Activated naive CD4-positive, alpha-beta T cell treated with anti-CD3 and anti-CD28 coated beads, Interleukin-2, amount 50 U/mL, for 24 hours (primary cell): ENCODE results near the gene NFIC.
"Not testable (repeated sequence)": the region's sequence is repeated elsewhere in the genome, so short reads cannot be mapped to it uniquely, and the experiment has no call there.

Experiments
- H3K27ac Mint-ChIP-seq: one replicate; pipeline ENCODE4 v1.8.0; 2021; ENCODE audit warnings: mild to moderate bottlenecking, mixed read lengths
- H3K27me3 Mint-ChIP-seq: one replicate; pipeline ENCODE4 v1.8.0; 2021; ENCODE audit warnings: mixed read lengths
- H3K36me3 Mint-ChIP-seq: one replicate; pipeline ENCODE4 v1.8.0; 2021; ENCODE audit warnings: mixed read lengths
- H3K4me1 Mint-ChIP-seq: one replicate; pipeline ENCODE4 v1.8.0; 2021; ENCODE audit warnings: mixed read lengths
- H3K4me3 Mint-ChIP-seq: one replicate; pipeline ENCODE4 v1.8.0; 2021; ENCODE audit warnings: mild to moderate bottlenecking, mixed read lengths
- H3K9me3 Mint-ChIP-seq: one replicate; pipeline ENCODE4 v1.8.0; 2021; ENCODE audit warnings: mixed read lengths

The NFIC gene

DNA sequence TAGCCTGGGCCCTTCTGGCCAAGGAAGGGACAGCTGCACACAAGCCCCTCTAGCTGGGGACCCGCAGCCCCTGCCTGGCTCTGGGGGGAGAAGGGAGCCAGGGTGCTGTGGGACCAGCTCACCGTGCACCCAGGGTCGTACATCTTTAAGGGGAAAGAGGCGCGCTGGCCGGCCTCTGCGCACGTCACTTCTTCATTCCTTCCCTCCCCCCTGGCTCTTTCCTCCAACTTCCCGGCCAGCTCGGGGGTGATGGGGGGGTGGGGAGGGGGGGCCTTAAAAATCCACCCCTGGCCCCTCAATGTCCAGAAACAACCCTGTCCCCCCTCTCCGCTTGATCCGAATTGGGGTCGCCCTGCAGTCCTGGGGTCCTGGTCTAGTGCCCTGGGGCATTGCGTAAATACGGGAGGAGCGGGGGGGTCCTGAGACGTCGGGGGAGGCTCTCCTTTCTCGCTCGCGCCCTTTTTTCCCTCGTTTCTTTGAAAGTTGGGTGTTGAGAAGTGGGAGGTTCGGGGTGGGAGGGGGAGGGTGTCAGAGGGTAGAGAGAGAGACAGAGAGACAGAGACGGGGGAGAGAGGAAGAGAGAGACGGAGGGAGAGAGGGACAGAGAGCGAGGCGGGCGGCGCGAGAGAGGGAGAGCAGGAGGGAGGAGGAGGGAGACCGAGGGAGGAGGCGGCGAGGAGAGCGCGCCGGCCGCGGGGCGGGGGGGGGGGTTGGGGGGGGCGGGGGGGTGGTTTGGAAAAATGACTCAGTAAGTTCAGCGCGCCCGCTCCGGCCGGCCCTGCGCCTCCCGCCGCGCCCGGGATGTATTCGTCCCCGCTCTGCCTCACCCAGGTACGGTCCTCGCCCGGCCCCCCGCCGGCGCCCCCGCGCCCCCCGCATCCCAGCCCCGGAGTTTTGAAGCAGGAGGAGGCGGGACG, at the start of gene NFIC:
NFIC (plus strand) TSS at position 748 of the 917 bp plus-strand sequence; CDS start at position 802, 54 bp downstream.
- Mint-ChIP-seq H3K27me3 (no peaks in the 10 kb centered on the region), H3K36me3 (no peaks in the 10 kb centered on the region), H3K27ac (peak within 1 kb of the TSS; percentile 71), H3K4me3 (peak within 1 kb of the TSS; percentile 77), H3K9me3 (no peaks in the 10 kb centered on the region), H3K4me1 (peaks cover 51% of the 10 kb centered on the region)

DNA sequence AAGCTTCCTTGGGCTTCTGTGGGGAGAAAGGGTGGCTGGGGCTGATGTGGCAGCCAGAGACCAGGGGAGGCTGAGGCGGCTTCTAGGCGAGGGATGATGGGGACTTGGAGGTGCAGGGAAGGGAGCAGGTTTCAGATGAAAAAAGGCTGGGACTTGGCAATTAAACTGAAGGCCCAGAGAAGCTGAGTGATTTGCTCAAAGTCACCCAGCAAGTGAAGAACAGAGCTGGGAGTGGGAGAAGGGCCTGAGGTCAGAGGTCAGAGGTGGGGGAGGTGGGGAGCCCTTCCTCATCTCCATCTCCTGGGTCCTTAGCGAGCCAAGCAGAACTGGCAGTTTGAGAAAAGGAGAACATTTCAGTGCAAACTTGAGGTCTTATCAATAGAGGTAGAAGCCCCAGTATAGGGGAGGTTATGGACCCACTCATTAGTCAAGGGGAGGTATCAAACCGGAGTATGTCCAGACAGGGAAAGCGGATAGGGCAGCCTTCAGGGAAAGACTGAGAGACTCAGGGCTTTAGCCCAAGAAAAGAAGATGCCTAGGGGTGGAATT, 49.6 kb upstream of the NFIC start:
- H3K36me3 Mint-ChIP-seq = no peaks in the 10 kb centered on the region
- H3K4me3 Mint-ChIP-seq = no peak overlapping the region
- H3K9me3 Mint-ChIP-seq = no peaks in the 10 kb centered on the region
- H3K27me3 Mint-ChIP-seq = peaks cover 8% of the 10 kb centered on the region
- H3K4me1 Mint-ChIP-seq = no peaks in the 10 kb centered on the region
- H3K27ac Mint-ChIP-seq = no peak overlapping the region

DNA sequence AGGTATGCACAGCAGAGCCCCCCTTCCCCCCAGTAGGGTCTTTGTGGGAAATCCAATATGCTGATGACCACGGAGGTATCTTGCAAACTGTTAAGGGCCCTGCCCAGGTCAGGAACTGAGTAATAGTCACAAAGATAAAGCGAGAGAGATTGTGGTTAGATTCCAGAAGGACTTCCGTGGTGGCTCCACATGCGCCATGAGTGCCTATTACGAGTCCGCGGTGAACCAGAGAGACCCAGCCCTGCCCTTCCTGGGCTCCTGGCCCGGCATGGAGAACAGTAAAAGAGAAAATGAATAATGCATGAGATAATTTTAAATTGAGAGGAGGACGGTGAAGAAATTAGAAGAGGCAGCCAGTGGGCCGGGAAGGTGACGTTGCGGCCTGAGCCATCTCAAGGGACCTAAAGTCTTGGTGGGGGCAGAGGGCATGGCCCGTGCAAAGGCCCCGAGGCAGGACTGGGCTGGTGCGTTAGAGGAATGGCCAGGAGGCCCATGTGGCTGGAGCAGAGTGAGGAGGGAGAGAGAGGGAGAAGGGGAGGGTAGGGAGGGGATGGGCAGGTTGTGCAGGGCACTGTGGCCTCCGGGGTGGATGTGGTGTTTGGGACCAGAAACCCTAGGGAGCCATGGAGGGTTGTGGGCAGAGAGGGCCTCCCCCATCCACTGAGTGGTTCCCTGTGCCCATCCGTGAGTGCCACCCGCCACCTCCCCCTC, 46.6 kb upstream of the NFIC start:
- no peaks in the 10 kb centered on the region for H3K9me3 Mint-ChIP-seq
- no peaks in the 10 kb centered on the region for H3K36me3 Mint-ChIP-seq
- no peaks in the 10 kb centered on the region for H3K4me1 Mint-ChIP-seq
- no peak overlapping the region for H3K4me3 Mint-ChIP-seq
- H3K27ac Mint-ChIP-seq = no peak overlapping the region
- peaks cover 7% of the 10 kb centered on the region for H3K27me3 Mint-ChIP-seq

DNA sequence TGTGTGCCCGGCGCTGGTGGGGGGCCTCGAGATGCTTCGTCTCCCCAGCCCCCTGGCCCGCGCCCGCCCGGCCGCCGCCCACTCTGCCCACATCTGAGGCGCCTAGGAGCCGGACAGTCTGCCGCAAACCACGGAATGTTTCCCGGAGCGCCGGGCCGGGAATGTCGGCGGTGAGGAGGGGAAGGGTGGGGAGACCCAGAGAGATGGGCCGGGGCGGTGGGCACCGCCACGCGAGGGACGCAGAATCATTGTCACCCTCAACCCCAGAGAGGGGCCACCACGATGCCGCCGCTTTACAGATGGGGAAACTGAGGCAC, 46.1 kb upstream of the NFIC start:
- Mint-ChIP-seq H3K27me3 (peaks cover 7% of the 10 kb centered on the region), H3K27ac (no peak overlapping the region), H3K9me3 (no peaks in the 10 kb centered on the region), H3K4me1 (no peaks in the 10 kb centered on the region), H3K36me3 (no peaks in the 10 kb centered on the region), H3K4me3 (no peak overlapping the region)

DNA sequence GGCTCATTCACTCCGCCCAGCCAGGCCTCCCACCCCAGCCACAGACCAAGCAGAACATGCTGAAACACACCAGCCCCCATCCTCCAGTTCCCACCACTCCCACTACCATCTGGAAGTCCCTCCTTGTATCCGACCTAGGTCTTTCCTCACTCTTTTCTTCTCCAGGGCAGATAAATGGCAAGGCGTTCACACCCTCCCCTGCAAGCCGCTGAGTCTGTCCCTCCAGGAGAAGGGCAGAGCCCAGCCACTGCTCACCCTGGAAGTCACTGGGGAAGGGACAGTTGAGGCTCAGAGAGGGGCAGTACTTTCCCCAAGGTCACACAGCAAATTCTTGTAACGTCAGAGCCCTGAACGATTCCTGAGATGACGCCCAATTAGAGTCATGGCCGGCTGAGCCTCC, 45.5 kb upstream of the NFIC start:
- no peak overlapping the region for H3K4me3 Mint-ChIP-seq
- H3K27me3 Mint-ChIP-seq = peaks cover 7% of the 10 kb centered on the region
- H3K9me3 Mint-ChIP-seq = no peaks in the 10 kb centered on the region
- no peaks in the 10 kb centered on the region for H3K36me3 Mint-ChIP-seq
- no peaks in the 10 kb centered on the region for H3K4me1 Mint-ChIP-seq
- no peak overlapping the region for H3K27ac Mint-ChIP-seq

DNA sequence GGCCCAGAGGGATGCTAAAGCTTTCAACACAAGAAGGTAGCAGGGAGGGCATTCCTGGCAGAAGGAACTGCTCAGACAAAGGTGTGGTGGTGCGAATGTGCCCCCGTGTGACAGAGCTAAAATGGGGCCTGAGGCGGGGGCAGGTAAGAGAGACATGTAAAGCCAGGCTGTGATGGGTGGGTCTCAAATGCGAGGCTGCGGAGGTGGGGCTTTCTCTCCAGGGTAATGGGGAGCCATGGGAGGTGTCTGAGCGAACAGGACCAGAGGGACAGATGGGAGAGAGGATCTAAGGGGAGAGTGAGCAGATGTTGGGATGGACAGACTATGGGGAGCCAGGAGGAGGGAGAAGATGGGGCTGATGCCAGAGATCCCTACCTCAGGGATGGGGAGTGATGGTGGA, 44.7 kb upstream of the NFIC start:
- Mint-ChIP-seq H3K4me3 (no peak overlapping the region), H3K9me3 (no peaks in the 10 kb centered on the region), H3K4me1 (no peaks in the 10 kb centered on the region), H3K27ac (no peak overlapping the region), H3K36me3 (no peaks in the 10 kb centered on the region), H3K27me3 (peaks cover 6% of the 10 kb centered on the region)

DNA sequence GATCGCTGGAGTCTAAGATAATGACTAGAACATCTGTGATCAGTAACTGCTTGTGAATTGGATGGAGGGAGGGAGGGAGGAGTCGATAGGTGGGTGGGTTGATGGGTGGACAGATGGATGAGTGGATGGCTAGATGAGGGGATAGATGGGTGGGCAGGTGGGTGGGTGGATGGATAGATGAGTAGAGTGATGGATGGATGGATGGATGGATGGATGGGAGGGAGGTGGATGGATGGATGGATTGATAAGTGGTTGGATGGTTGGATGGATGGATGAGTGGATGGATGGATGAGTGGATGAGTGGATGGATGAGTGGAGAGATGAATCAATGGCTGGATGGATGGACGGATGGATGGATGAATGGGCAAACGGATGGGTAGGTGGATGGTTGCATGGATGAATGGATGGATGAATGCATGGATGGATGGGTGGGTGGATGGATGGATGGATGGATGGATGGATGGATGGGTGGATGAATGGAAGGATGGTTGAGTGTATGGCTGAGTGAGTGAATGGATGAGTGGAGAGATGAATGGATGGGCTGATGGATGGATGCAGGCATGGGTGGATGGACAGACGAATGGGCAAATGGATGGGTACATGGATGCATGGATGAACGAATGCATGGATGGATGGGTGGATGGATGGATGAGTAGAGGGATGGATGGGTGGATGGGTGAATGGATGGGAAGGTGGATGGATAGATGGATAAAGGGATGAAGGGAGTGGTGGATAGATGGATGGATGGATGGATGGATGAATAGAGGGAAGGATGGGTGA, 44.0 kb upstream of the NFIC start:
- no peak overlapping the region for H3K4me3 Mint-ChIP-seq
- no peaks in the 10 kb centered on the region for H3K9me3 Mint-ChIP-seq
- H3K27me3 Mint-ChIP-seq = peaks cover 6% of the 10 kb centered on the region
- H3K4me1 Mint-ChIP-seq = peaks cover 4% of the 10 kb centered on the region
- no peak overlapping the region for H3K27ac Mint-ChIP-seq
- H3K36me3 Mint-ChIP-seq = no peaks in the 10 kb centered on the region

DNA sequence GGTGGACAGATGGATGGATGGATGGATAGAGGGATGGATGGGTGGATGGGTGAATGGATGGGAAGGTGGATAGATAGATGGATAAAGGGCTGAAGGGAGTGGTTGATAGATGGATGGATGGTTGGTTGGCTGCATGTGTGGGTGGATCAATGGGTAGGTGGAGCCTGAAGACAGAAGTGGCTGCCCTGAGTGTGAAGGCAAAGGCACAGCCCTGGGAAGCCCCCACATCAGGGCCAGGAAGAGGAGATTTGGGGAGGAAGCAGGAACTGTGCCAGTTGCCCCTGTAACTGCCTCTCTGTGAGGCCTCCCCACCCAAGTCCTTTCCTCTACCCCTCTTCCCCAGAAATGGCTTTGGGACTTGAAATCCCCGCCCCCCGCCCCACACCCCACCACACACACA, 43.4 kb upstream of the NFIC start:
- Mint-ChIP-seq H3K27me3 (peaks cover 6% of the 10 kb centered on the region), H3K9me3 (no peaks in the 10 kb centered on the region), H3K4me1 (peaks cover 4% of the 10 kb centered on the region), H3K36me3 (no peaks in the 10 kb centered on the region), H3K27ac (peak overlapping the region; percentile 39), H3K4me3 (no peak overlapping the region)

DNA sequence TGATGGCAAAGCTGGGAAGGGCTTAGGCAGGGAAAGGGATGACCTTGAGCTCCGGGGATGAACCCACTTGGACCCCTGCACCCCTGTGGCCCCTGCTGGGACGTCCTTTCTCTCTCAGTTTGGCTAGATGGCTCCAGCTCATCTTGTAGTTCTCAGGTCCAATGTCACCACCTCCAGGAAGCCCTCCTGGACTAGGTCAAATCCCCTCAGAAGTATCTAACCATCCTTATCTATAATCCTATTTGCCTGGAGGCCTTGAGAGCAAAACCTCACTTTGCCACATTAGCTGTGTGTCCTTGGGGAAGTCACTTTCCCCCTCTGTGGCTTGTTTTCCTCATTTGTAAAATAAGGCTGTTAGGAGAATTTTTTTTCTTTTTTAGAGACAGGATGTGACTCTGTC, 42.7 kb upstream of the NFIC start:
- Mint-ChIP-seq H3K27me3 (peaks cover 6% of the 10 kb centered on the region), H3K4me1 (peaks cover 4% of the 10 kb centered on the region), H3K4me3 (no peak overlapping the region), H3K9me3 (no peaks in the 10 kb centered on the region), H3K27ac (no peak overlapping the region), H3K36me3 (no peaks in the 10 kb centered on the region)

DNA sequence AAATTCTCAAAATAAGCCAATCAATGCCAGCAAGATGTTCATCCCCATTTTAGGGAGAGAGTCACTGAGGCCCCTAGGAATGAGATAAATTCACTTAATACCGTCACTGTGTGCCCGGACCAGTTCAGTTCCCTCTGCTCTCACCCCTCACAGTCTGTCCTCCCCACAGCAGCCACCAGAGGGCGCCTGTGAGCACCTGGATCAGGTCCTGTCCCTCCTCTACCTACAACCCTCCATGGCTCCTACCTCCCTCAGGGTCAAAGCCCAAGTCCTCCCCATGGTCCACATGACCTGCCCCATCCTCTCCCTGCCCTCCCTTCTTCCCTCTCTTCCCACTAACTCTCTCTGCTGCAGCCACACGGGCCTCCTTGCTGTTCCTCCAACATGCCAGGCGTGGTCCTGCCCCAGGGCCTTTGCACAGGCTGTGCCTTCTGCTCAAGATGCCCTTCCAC, 42.0 kb upstream of the NFIC start:
- H3K36me3 Mint-ChIP-seq = no peaks in the 10 kb centered on the region

DNA sequence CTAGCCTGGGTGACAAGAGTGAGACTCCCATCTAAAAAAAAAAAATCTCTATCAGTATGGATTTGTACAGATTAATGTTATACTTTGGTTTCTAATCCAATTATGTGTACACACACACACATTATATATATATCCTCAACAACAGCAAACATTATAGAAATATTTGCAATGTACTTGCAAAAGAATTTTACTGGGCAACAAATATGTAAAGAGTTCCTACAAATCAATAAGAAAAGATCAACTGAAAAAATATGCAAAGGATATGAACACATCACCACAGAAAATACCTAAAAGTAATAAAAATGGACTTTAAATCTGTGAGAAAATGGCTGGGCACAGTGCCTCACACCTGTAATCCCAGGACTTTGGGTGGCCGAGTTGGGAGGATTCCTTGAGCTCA, 40.9 kb upstream of the NFIC start:
- Mint-ChIP-seq H3K4me3 (no peak overlapping the region), H3K36me3 (no peaks in the 10 kb centered on the region), H3K9me3 (no peaks in the 10 kb centered on the region), H3K4me1 (peaks cover 4% of the 10 kb centered on the region), H3K27ac (no peak overlapping the region), H3K27me3 (peaks cover 3% of the 10 kb centered on the region)

More for the DNA sequence above, 42.0 kb upstream of the NFIC start:
- Mint-ChIP-seq H3K4me3 (no peak overlapping the region), H3K27me3 (peaks cover 6% of the 10 kb centered on the region), H3K4me1 (peaks cover 4% of the 10 kb centered on the region), H3K9me3 (no peaks in the 10 kb centered on the region), H3K27ac (no peak overlapping the region)

DNA sequence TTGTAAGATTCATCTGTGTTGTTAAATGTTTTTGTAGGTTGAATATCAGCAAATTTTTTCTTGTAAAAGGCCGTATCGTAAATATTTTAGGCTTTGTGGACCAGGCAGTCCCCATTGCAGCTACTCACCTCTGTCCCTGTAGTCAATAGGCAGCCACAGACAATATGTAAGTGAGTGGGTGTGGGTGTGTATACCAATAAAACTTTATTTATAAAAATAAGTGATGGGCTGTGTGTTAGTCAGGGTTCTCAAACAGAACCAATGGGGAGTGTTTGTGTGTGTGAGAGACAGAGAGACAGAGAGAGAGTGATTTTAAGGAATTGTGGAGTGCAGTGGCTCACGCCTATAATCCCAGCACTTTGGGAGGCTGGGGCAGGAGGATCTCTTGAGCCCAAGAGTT, 37.6 kb upstream of the NFIC start:
- Mint-ChIP-seq H3K36me3 (no peaks in the 10 kb centered on the region), H3K27ac (no peak overlapping the region), H3K9me3 (no peaks in the 10 kb centered on the region), H3K4me3 (no peak overlapping the region), H3K27me3 (no peaks in the 10 kb centered on the region), H3K4me1 (peaks cover 4% of the 10 kb centered on the region)

DNA sequence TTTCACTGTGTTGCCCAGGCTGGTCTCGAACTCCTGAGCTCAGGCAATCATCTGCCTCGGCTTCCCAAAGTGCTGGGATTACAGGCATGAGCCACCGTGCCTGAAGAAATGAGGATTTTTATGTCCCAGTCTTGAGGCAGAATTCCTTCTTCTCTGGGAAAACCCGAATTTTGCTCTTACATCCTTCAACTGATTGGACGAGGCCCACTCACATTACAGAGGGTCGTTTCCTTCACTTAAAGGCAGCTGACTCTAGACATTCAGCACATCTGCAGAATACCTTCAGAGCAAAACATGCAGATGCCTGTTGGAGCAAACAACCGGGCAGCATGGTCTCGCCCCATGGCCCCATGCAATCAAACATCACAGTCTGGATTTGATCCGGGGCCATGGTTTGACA, 36.3 kb upstream of the NFIC start:
- Mint-ChIP-seq H3K27me3 (no peaks in the 10 kb centered on the region), H3K27ac (no peak overlapping the region), H3K9me3 (no peaks in the 10 kb centered on the region), H3K4me3 (no peak overlapping the region), H3K36me3 (no peaks in the 10 kb centered on the region), H3K4me1 (peaks cover 4% of the 10 kb centered on the region)

DNA sequence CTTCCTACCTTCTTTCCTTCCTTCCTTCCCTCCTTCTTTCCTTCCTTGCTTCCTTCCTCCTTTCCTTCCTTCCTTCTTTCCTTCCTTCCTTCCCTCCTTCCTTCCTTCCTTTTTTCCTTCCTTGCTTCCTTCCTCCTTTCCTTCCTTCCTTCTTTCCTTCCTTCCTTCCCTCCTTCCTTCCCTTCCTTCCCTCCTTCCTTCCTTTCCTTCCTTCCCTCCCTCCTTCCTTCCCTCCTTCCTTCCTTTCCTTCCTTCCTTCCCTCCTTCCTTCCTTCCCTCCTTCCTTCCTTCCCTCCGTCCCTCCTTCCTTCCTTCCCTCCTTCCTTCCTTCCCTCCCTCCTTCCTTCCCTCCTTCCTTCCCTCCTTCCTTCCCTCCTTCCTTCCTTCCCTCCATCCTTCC, 34.2 kb upstream of the NFIC start:
- H3K9me3 Mint-ChIP-seq, H3K27me3 Mint-ChIP-seq, H3K36me3 Mint-ChIP-seq, H3K27ac Mint-ChIP-seq, H3K4me3 Mint-ChIP-seq, H3K4me1 Mint-ChIP-seq: not testable (repeated sequence)

DNA sequence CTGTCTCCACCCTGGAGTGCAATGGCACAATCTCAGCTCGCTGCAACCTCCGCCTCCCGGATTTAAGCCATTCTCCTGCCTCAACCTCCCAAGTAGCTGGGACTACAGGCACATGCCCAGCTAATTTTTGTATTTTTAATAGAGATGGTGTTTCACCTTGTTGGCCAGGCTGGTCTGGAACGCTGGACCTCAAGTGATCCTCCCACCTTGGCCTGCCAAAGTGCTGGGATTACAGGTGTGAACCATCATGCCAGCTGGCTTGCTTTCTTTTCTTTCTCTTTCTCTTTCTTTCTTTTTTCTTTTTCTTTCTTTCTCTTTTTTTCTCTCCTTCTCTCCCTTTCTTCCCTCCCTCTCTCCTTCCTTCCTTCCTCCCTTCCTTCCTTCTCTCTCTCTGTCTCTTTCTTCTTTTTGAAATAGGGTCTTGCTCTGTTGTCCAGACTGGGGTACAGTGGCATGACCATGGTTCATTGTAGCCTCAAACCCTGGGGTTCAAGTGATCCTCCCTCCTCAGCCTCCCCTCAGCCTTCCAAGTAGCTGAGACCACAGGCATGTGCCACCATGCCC, 33.3 kb upstream of the NFIC start:
- Mint-ChIP-seq H3K36me3 (no peaks in the 10 kb centered on the region), H3K27me3 (no peaks in the 10 kb centered on the region), H3K4me3 (no peak overlapping the region), H3K9me3 (no peaks in the 10 kb centered on the region), H3K4me1 (no peaks in the 10 kb centered on the region), H3K27ac (peak overlapping the region; percentile 74)
